CD8-positive, alpha-beta memory T cell (primary cell): ENCODE data around the gene OMD. TPM values are rescaled to one million over a fixed set of nuclear protein-coding genes. Genes with fewer than 3 reads are reported as not detected.

Source experiments
- CTCF ChIA-PET: fragments of 350-600 bp; sonication (Branson Sonifier 250); formaldehyde crosslinking; loops from one replicate; lab custom pipeline; 2021; ENCODE audit warnings: antibody characterized with exemption; lab: Charles Lee
- POLR2A ChIA-PET: fragments of 350-600 bp; sonication (Branson Sonifier 250); formaldehyde crosslinking; loops from one replicate; lab custom pipeline; 2021; ENCODE audit warnings: antibody characterized with exemption; lab: Charles Lee
- DNase-seq, 5 donors: peaks; one replicate each; pipeline versions ENCODE4 v3.0.0 to v3.0.0-alpha.2; 2020 to 2022; ENCODE audit warnings: mixed read lengths in 1 of 5
- H3K27ac ChIP-seq: one replicate; pipeline ENCODE4 v1.7.0; 2013; ENCODE audit warnings: low read depth, mild to moderate bottlenecking, low read length, moderate library complexity
- H3K27me3 ChIP-seq: 2 replicates; pipeline ENCODE4 v1.7.0; 2013; ENCODE audit warnings: low read length, mild to moderate bottlenecking; ENCODE audit not compliant: insufficient read depth, poor library complexity, severe bottlenecking
- H3K36me3 ChIP-seq: 2 replicates; pipeline ENCODE4 v1.7.0; 2013; ENCODE audit warnings: mild to moderate bottlenecking, low read length, moderate library complexity; ENCODE audit not compliant: insufficient read depth
- H3K4me1 ChIP-seq: 2 replicates; pipeline ENCODE4 v1.7.0; 2013; ENCODE audit warnings: mild to moderate bottlenecking, low read length, moderate library complexity; ENCODE audit not compliant: insufficient read depth
- H3K4me3 ChIP-seq: 2 replicates; pipeline ENCODE4 v1.7.0; 2013; ENCODE audit warnings: mild to moderate bottlenecking, low read length
- H3K9me3 ChIP-seq: 2 replicates; pipeline ENCODE4 v1.7.0; 2013; ENCODE audit warnings: mild to moderate bottlenecking, low read length
- H3K27ac Mint-ChIP-seq, 8 donors: one replicate each; pipeline ENCODE4 v1.8.0; 2020 to 2021; ENCODE audit warnings: mixed read lengths in 8 of 8, mild to moderate bottlenecking in 6 of 8, inconsistent platforms in 3 of 8, moderate library complexity in 3 of 8
- H3K27me3 Mint-ChIP-seq, 2 donors: one replicate each; pipeline ENCODE4 v1.8.0; 2020 to 2021; ENCODE audit warnings: mixed read lengths in 2 of 2, mild to moderate bottlenecking in 1 of 2, moderate library complexity in 1 of 2
- H3K36me3 Mint-ChIP-seq, 3 donors: one replicate each; pipeline ENCODE4 v1.8.0; 2020 to 2021; ENCODE audit warnings: mixed read lengths in 3 of 3, inconsistent platforms in 1 of 3, mild to moderate bottlenecking in 1 of 3
- H3K4me1 Mint-ChIP-seq, 3 donors: one replicate each; pipeline ENCODE4 v1.8.0; 2020 to 2021; ENCODE audit warnings: mixed read lengths in 3 of 3, inconsistent platforms in 1 of 3, mild to moderate bottlenecking in 1 of 3
- H3K4me3 Mint-ChIP-seq, 7 donors: one replicate each; pipeline ENCODE4 v1.8.0; 2020 to 2021; ENCODE audit warnings: mixed read lengths in 7 of 7, mild to moderate bottlenecking in 6 of 7, moderate library complexity in 4 of 7, inconsistent platforms in 2 of 7
- H3K9me3 Mint-ChIP-seq, 5 donors: one replicate each; pipeline ENCODE4 v1.8.0; 2020 to 2022; ENCODE audit warnings: mixed read lengths in 5 of 5, mild to moderate bottlenecking in 3 of 5, moderate library complexity in 2 of 5, inconsistent platforms in 1 of 5
- polyA plus RNA-seq: library from polyadenylated mRNA; unstranded; fragments of 300-500 nt; fragmentation: Illumina TruSeq; gene quantifications from one replicate; pipeline ENCODE4 v1.2.3, GENCODE V29; 2021
- total RNA-seq, 2 experiments: library from RNA; stranded (reverse); gene quantifications; one replicate each; pipeline ENCODE4 v1.2.3, GENCODE V29; 2021

Gene OMD
- total and polyA plus RNA-seq, 3 experiments from 2014 or later, result not detected

- Mint-ChIP-seq H3K4me1 (peaks cover 9 to 28% (median 17%) of the 10 kb centered on the region in 3 donors), H3K9me3 (peaks cover 4 to 10% (median 5%) of the 10 kb centered on the region in 5 donors), H3K27ac (no peak overlapping the region), H3K27me3 (peaks cover 0 to 2% of the 10 kb centered on the region in 2 donors), H3K36me3 (peaks cover 0 to 19% (median 4%) of the 10 kb centered on the region in 3 donors), H3K4me3 (no peak overlapping the region)
- H3K4me3 ChIP-seq, result no peak overlapping the region
- no peak for DNase-seq
- H3K27me3 ChIP-seq, result no peaks in the 10 kb centered on the region
- ChIA-PET POLR2A (no interaction called here), CTCF (no interaction called here)
- H3K9me3 ChIP-seq, result peaks cover 5% of the 10 kb centered on the region
- H3K27ac ChIP-seq, result no peak overlapping the region
- H3K36me3 ChIP-seq, result no peaks in the 10 kb centered on the region
- H3K4me1 ChIP-seq, result no peaks in the 10 kb centered on the region
Measured at GRCh38 chr9:92380603-92381002, 43.7 kb downstream of the OMD start.

GRCh38 chr9:92378865-92379560, 45.3 kb downstream of the OMD start:
- Histone ChIP-seq H3K9me3 (peaks cover 5% of the 10 kb centered on the region), H3K4me3 (no peak overlapping the region), H3K36me3 (no peaks in the 10 kb centered on the region), H3K27me3 (no peaks in the 10 kb centered on the region), H3K27ac (no peak overlapping the region), H3K4me1 (no peaks in the 10 kb centered on the region)
- POLR2A ChIA-PET, result no interaction called here
- Mint-ChIP-seq H3K27me3 (peaks cover 0 to 2% of the 10 kb centered on the region in 2 donors), H3K4me3 (no peak overlapping the region), H3K4me1 (peaks cover 9 to 28% (median 17%) of the 10 kb centered on the region in 3 donors), H3K36me3 (peaks cover 1 to 33% (median 7%) of the 10 kb centered on the region in 3 donors), H3K27ac (peak overlapping the region in 1 of 8 donors; percentile 31), H3K9me3 (peaks cover 15 to 24% (median 18%) of the 10 kb centered on the region in 5 donors)
- CTCF ChIA-PET, result no interaction called here
- peak in 1 of 5 donors; percentile 16 for DNase-seq

GRCh38 chr9:92377876-92378275, 46.4 kb downstream of the OMD start:
- Histone ChIP-seq H3K9me3 (peaks cover 5% of the 10 kb centered on the region), H3K4me1 (no peaks in the 10 kb centered on the region), H3K36me3 (no peaks in the 10 kb centered on the region), H3K27ac (no peak overlapping the region), H3K4me3 (no peak overlapping the region), H3K27me3 (no peaks in the 10 kb centered on the region)
- Mint-ChIP-seq H3K27me3 (peaks cover 0 to 2% of the 10 kb centered on the region in 2 donors), H3K4me3 (no peak overlapping the region), H3K27ac (peak overlapping the region in 2 of 8 donors; percentile 52 to 61), H3K9me3 (peaks cover 16 to 28% (median 26%) of the 10 kb centered on the region in 5 donors), H3K4me1 (peaks cover 9 to 28% (median 17%) of the 10 kb centered on the region in 3 donors), H3K36me3 (peaks cover 1 to 37% (median 7%) of the 10 kb centered on the region in 3 donors)
- ChIA-PET CTCF (interaction anchor here (1.0 kb wide), 1 partner anchor 9 kb away, joined by 3 read pairs; no protein-coding TSS in a partner anchor), POLR2A (no interaction called here)
- no peak for DNase-seq

- Mint-ChIP-seq H3K4me1 (peaks cover 0 to 6% (median 6%) of the 10 kb centered on the region in 3 donors), H3K4me3 (no peak overlapping the region), H3K27ac (no peak overlapping the region), H3K27me3 (peaks cover 0 to 2% of the 10 kb centered on the region in 2 donors), H3K9me3 (peaks cover 23 to 38% (median 37%) of the 10 kb centered on the region in 5 donors), H3K36me3 (peaks cover 7 to 48% (median 10%) of the 10 kb centered on the region in 3 donors)
- POLR2A ChIA-PET, result no interaction called here
- no peak overlapping the region for H3K4me3 ChIP-seq
- H3K27ac ChIP-seq, result no peak overlapping the region
- no peaks in the 10 kb centered on the region for H3K27me3 ChIP-seq
- no peak for DNase-seq
- CTCF ChIA-PET, result no interaction called here
- no peaks in the 10 kb centered on the region for H3K4me1 ChIP-seq
- H3K9me3 ChIP-seq, result peaks cover 5% of the 10 kb centered on the region
- H3K36me3 ChIP-seq, result no peaks in the 10 kb centered on the region
Measured at GRCh38 chr9:92373167-92373566, 51.1 kb downstream of the OMD start.

- no peak overlapping the region for H3K27ac Mint-ChIP-seq
- H3K4me1 Mint-ChIP-seq, result no peaks in the 10 kb centered on the region
- no peak for DNase-seq
- H3K36me3 ChIP-seq, result no peaks in the 10 kb centered on the region
- no peak overlapping the region for H3K4me3 ChIP-seq
- no peak overlapping the region for H3K4me3 Mint-ChIP-seq
- no peaks in the 10 kb centered on the region for H3K27me3 Mint-ChIP-seq
- H3K9me3 Mint-ChIP-seq, result peaks cover 8 to 21% (median 15%) of the 10 kb centered on the region in 5 donors
- H3K27me3 ChIP-seq, result no peaks in the 10 kb centered on the region
- no peaks in the 10 kb centered on the region for H3K9me3 ChIP-seq
- H3K36me3 Mint-ChIP-seq, result peaks cover 6 to 27% (median 9%) of the 10 kb centered on the region in 3 donors
- ChIA-PET POLR2A (no interaction called here), CTCF (interaction anchor here (1.5 kb wide), 1 partner anchor 8 kb away, joined by 3 read pairs; no protein-coding TSS in a partner anchor)
- H3K4me1 ChIP-seq, result no peaks in the 10 kb centered on the region
- H3K27ac ChIP-seq, result no peak overlapping the region
Measured at GRCh38 chr9:92369075-92369474, 55.2 kb downstream of the OMD start.

Other genes starting within 250 kb of the OMD start
- gene IARS1, start 130.8 kb downstream of the OMD start, total RNA-seq, result 100 to 1,000 TPM; 227 to 230 TPM
- gene IARS1, start 130.8 kb downstream of the OMD start, polyA plus RNA-seq, result 60.3 TPM
- 10 to 100 TPM; 64.0 to 69.6 TPM for gene NOL8, start 99.1 kb downstream of the OMD start, total RNA-seq
- 37.0 TPM for gene NOL8, start 99.1 kb downstream of the OMD start, polyA plus RNA-seq
- 10 to 100 TPM; 19.5 to 20.9 TPM for gene CENPP, start 98.5 kb downstream of the OMD start, total RNA-seq
- gene CENPP, start 98.5 kb downstream of the OMD start, polyA plus RNA-seq, result 2.5 TPM
- gene OGN, start 19.9 kb downstream of the OMD start, total RNA-seq, result not detected
- 0.18 TPM for gene OGN, start 19.9 kb downstream of the OMD start, polyA plus RNA-seq
- gene ASPN, start 58.0 kb upstream of the OMD start, total RNA-seq, result not detected
- not detected for gene ASPN, start 58.0 kb upstream of the OMD start, polyA plus RNA-seq
- gene ECM2, start 111.5 kb upstream of the OMD start, total RNA-seq, result not detected
- gene ECM2, start 111.5 kb upstream of the OMD start, polyA plus RNA-seq, result not detected
- 10 to 100 TPM; 13.5 to 13.7 TPM for gene IPPK, start 245.7 kb upstream of the OMD start, total RNA-seq
- gene IPPK, start 245.7 kb upstream of the OMD start, polyA plus RNA-seq, result 9.2 TPM